GM21381 (cell line): ENCODE measurements around the gene OSBPL7.

Experiments used
- ATAC-seq: cut with Tn5 transposase; IDR thresholded peaks from one replicate; pipeline ENCODE4 v1.9.1; 2021; ENCODE audit warnings: mild to moderate bottlenecking, moderate library complexity; ENCODE audit not compliant: unreplicated experiment

The OSBPL7 gene

GRCh38 chr17:47829870-47830269 is 8.3 kb upstream of the OSBPL7 start:
- ATAC-seq: no peak

- ATAC-seq: no peak
These were observed 1.9 kb upstream of the OSBPL7 start for GRCh38 chr17:47823519-47823918.

GRCh38 chr17:47822785-47823184 is 1.2 kb upstream of the OSBPL7 start:
- ATAC-seq: no peak

- no peak for ATAC-seq
These were observed 567 bp downstream of the OSBPL7 start for GRCh38 chr17:47821031-47821423.

GRCh38 chr17:47820033-47820789 is 1.4 kb downstream of the OSBPL7 start:
- ATAC-seq: no peak

- no peak for ATAC-seq
These were observed 2.1 kb downstream of the OSBPL7 start for GRCh38 chr17:47819475-47819874.

- no peak for ATAC-seq
These were observed 3.4 kb downstream of the OSBPL7 start for GRCh38 chr17:47818002-47818695.

GRCh38 chr17:47816947-47817346 is 4.6 kb downstream of the OSBPL7 start:
- ATAC-seq: no peak

GRCh38 chr17:47816111-47816735 is 5.4 kb downstream of the OSBPL7 start:
- ATAC-seq: no peak

- no peak for ATAC-seq
These were observed 6.3 kb downstream of the OSBPL7 start for GRCh38 chr17:47815106-47815918.

GRCh38 chr17:47813512-47814031 is 8.0 kb downstream of the OSBPL7 start:
- ATAC-seq: no peak

- ATAC-seq: no peak
These were observed 8.5 kb downstream of the OSBPL7 start for GRCh38 chr17:47813077-47813476.

GRCh38 chr17:47812146-47812920 is 9.3 kb downstream of the OSBPL7 start:
- ATAC-seq: no peak

- no peak for ATAC-seq
These were observed 9.9 kb downstream of the OSBPL7 start for GRCh38 chr17:47811709-47812108.

- ATAC-seq: no peak
These were observed 10.5 kb downstream of the OSBPL7 start for GRCh38 chr17:47810901-47811635.

- no peak for ATAC-seq
These were observed 11.3 kb downstream of the OSBPL7 start for GRCh38 chr17:47810200-47810821.

GRCh38 chr17:47808830-47809480 is 12.6 kb downstream of the OSBPL7 start:
- ATAC-seq: no peak

GRCh38 chr17:47808036-47808829 is 13.4 kb downstream of the OSBPL7 start:
- no peak for ATAC-seq
